ENCODE data around the gene CCDC32.
A peak's percentile ranks its signal among the peaks of the same experiment; 100 is the strongest.

The CCDC32 gene

GRCh38 chr15:40591389-40591788 lies 26.5 kb upstream of the CCDC32 start:
- H3K79me1 ChIP-seq (ENCODE audit: low read length) = peaks cover 3% of the 10 kb centered on the region
- no peaks in the 10 kb centered on the region for H3K4me1 ChIP-seq (ENCODE audit: control insufficient read depth in 1 of 2, insufficient read depth in 2 of 2, low read length in 2 of 2)
- WGBS (ENCODE audit: extremely low coverage, insufficient coverage, insufficient read length) = no CpG with 5 or more reads among the region's 8 CpGs
- H3K18ac ChIP-seq (ENCODE audit: low read length) = no peak overlapping the region
- no peak overlapping the region for H3K27ac ChIP-seq (ENCODE audit: low read depth, low read length)
- no peaks in the 10 kb centered on the region for H3K9me3 ChIP-seq (ENCODE audit: insufficient read depth, low read depth, low read length)
- DNase-seq = no peak
- no peak overlapping the region for H2BK120ac ChIP-seq (ENCODE audit: insufficient read depth, low read length, poor library complexity)
- no peak overlapping the region for H3K23ac ChIP-seq (ENCODE audit: low read length)
- H2AFZ ChIP-seq (ENCODE audit: insufficient read depth, low read length, poor library complexity) = no peak overlapping the region
- no peak overlapping the region for H2BK5ac ChIP-seq (ENCODE audit: low read depth, low read length, poor library complexity)
- peaks cover 5% of the 10 kb centered on the region for H3K79me2 ChIP-seq (ENCODE audit: control insufficient read depth, insufficient read depth, low read length, poor library complexity)
- no peak overlapping the region for H2AK5ac ChIP-seq (ENCODE audit: low read length)
- H4K91ac ChIP-seq (ENCODE audit: low read depth, low read length) = no peak overlapping the region
- no peak overlapping the region for H3K14ac ChIP-seq (ENCODE audit: low read length)
- no peak overlapping the region for H3K4me3 ChIP-seq (ENCODE audit: low read depth, low read length)
- H4K12ac ChIP-seq (ENCODE audit: low read depth, low read length) = no peak overlapping the region
- H3K4ac ChIP-seq (ENCODE audit: low read depth, low read length) = no peak overlapping the region
- no peak overlapping the region for H3K4me2 ChIP-seq (ENCODE audit: low read length)
- no peak overlapping the region for H4K8ac ChIP-seq (ENCODE audit: low read depth, low read length)
- H3K27me3 ChIP-seq (ENCODE audit: insufficient read depth, low read length) = no peaks in the 10 kb centered on the region
- no peak overlapping the region for H2BK12ac ChIP-seq (ENCODE audit: low read length)
- H3K9ac ChIP-seq (ENCODE audit: low read length) = no peak overlapping the region
- H3K36me3 ChIP-seq (ENCODE audit: control insufficient read depth in 1 of 2, insufficient read depth in 2 of 2, low read length in 2 of 2) = no peaks in the 10 kb centered on the region

GRCh38 chr15:40590667-40591050 lies 25.8 kb upstream of the CCDC32 start:
- H3K9ac ChIP-seq (ENCODE audit: low read length) = no peak overlapping the region
- H3K79me2 ChIP-seq (ENCODE audit: control insufficient read depth, insufficient read depth, low read length, poor library complexity) = peaks cover 5% of the 10 kb centered on the region
- H2BK5ac ChIP-seq (ENCODE audit: low read depth, low read length, poor library complexity) = no peak overlapping the region
- no peak overlapping the region for H3K18ac ChIP-seq (ENCODE audit: low read length)
- H4K8ac ChIP-seq (ENCODE audit: low read depth, low read length) = no peak overlapping the region
- no peak overlapping the region for H3K23ac ChIP-seq (ENCODE audit: low read length)
- no peak overlapping the region for H3K4me2 ChIP-seq (ENCODE audit: low read length)
- DNase-seq = peak in 1 of 2 donors; percentile 39
- WGBS (ENCODE audit: extremely low coverage, insufficient coverage, insufficient read length) = no CpG with 5 or more reads among the region's 12 CpGs
- no peak overlapping the region for H4K12ac ChIP-seq (ENCODE audit: low read depth, low read length)
- H3K9me3 ChIP-seq (ENCODE audit: insufficient read depth, low read depth, low read length) = no peaks in the 10 kb centered on the region
- H3K4me1 ChIP-seq (ENCODE audit: control insufficient read depth in 1 of 2, insufficient read depth in 2 of 2, low read length in 2 of 2) = no peaks in the 10 kb centered on the region
- H3K27me3 ChIP-seq (ENCODE audit: insufficient read depth, low read length) = no peaks in the 10 kb centered on the region
- peaks cover 3% of the 10 kb centered on the region for H3K79me1 ChIP-seq (ENCODE audit: low read length)
- no peak overlapping the region for H3K14ac ChIP-seq (ENCODE audit: low read length)
- H3K4me3 ChIP-seq (ENCODE audit: low read depth, low read length) = no peak overlapping the region
- H4K91ac ChIP-seq (ENCODE audit: low read depth, low read length) = no peak overlapping the region
- H2BK120ac ChIP-seq (ENCODE audit: insufficient read depth, low read length, poor library complexity) = no peak overlapping the region
- no peak overlapping the region for H3K4ac ChIP-seq (ENCODE audit: low read depth, low read length)
- no peak overlapping the region for H2AFZ ChIP-seq (ENCODE audit: insufficient read depth, low read length, poor library complexity)
- H3K27ac ChIP-seq (ENCODE audit: low read depth, low read length) = no peak overlapping the region
- no peak overlapping the region for H2BK12ac ChIP-seq (ENCODE audit: low read length)
- no peak overlapping the region for H2AK5ac ChIP-seq (ENCODE audit: low read length)
- H3K36me3 ChIP-seq (ENCODE audit: control insufficient read depth in 1 of 2, insufficient read depth in 2 of 2, low read length in 2 of 2) = no peaks in the 10 kb centered on the region

DNA sequence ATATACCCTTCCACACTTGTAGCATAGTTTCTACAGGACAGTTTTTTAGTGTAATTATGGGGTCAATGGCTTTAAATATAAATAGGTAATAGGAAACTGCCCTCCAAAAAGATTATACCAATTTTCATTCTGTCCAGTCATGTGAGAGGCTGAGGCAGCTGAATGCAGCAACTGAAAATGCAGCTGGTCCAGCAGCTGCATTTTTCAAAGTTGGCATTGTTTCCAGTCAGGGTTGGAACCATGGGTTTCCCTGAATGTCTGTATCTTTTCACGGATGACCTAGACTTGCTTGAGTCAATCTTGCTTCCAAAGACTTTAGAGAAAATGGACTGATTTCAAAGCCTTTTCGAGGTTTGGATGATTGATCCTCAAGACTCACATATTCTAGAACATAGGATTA lies 19.3 kb upstream of the CCDC32 start:
- no peak overlapping the region for H3K14ac ChIP-seq (ENCODE audit: low read length)
- no peak overlapping the region for H4K12ac ChIP-seq (ENCODE audit: low read depth, low read length)
- H3K23ac ChIP-seq (ENCODE audit: low read length) = no peak overlapping the region
- H3K9ac ChIP-seq (ENCODE audit: low read length) = no peak overlapping the region
- H3K79me2 ChIP-seq (ENCODE audit: control insufficient read depth, insufficient read depth, low read length, poor library complexity) = no peaks in the 10 kb centered on the region
- H2BK5ac ChIP-seq (ENCODE audit: low read depth, low read length, poor library complexity) = no peak overlapping the region
- WGBS (ENCODE audit: extremely low coverage, insufficient coverage, insufficient read length) = no CpG with 5 or more reads among the region's 2 CpGs
- no peaks in the 10 kb centered on the region for H3K4me1 ChIP-seq (ENCODE audit: control insufficient read depth in 1 of 2, insufficient read depth in 2 of 2, low read length in 2 of 2)
- H3K4me3 ChIP-seq (ENCODE audit: low read depth, low read length) = no peak overlapping the region
- no peak overlapping the region for H3K27ac ChIP-seq (ENCODE audit: low read depth, low read length)
- H3K79me1 ChIP-seq (ENCODE audit: low read length) = no peaks in the 10 kb centered on the region
- DNase-seq = peak in 1 of 2 donors; percentile 35
- no peak overlapping the region for H2AFZ ChIP-seq (ENCODE audit: insufficient read depth, low read length, poor library complexity)
- no peak overlapping the region for H4K8ac ChIP-seq (ENCODE audit: low read depth, low read length)
- no peak overlapping the region for H3K18ac ChIP-seq (ENCODE audit: low read length)
- H3K4ac ChIP-seq (ENCODE audit: low read depth, low read length) = no peak overlapping the region
- H2BK120ac ChIP-seq (ENCODE audit: insufficient read depth, low read length, poor library complexity) = no peak overlapping the region
- H3K4me2 ChIP-seq (ENCODE audit: low read length) = no peak overlapping the region
- H2BK12ac ChIP-seq (ENCODE audit: low read length) = no peak overlapping the region
- H4K91ac ChIP-seq (ENCODE audit: low read depth, low read length) = no peak overlapping the region
- H3K9me3 ChIP-seq (ENCODE audit: insufficient read depth, low read depth, low read length) = no peaks in the 10 kb centered on the region
- no peak overlapping the region for H2AK5ac ChIP-seq (ENCODE audit: low read length)
- H3K36me3 ChIP-seq (ENCODE audit: control insufficient read depth in 1 of 2, insufficient read depth in 2 of 2, low read length in 2 of 2) = no peaks in the 10 kb centered on the region
- H3K27me3 ChIP-seq (ENCODE audit: insufficient read depth, low read length) = no peaks in the 10 kb centered on the region

GRCh38 chr15:40582726-40583246 lies 17.9 kb upstream of the CCDC32 start:
- Histone ChIP-seq H3K18ac (ENCODE audit: low read length) (no peak overlapping the region), H4K8ac (ENCODE audit: low read depth, low read length) (no peak overlapping the region), H3K79me1 (ENCODE audit: low read length) (no peaks in the 10 kb centered on the region), H2AK5ac (ENCODE audit: low read length) (no peak overlapping the region), H2BK5ac (ENCODE audit: low read depth, low read length, poor library complexity) (no peak overlapping the region), H3K27ac (ENCODE audit: low read depth, low read length) (no peak overlapping the region), H3K9ac (ENCODE audit: low read length) (no peak overlapping the region), H3K36me3 (ENCODE audit: control insufficient read depth in 1 of 2, insufficient read depth in 2 of 2, low read length in 2 of 2) (no peaks in the 10 kb centered on the region), H3K23ac (ENCODE audit: low read length) (no peak overlapping the region), H4K12ac (ENCODE audit: low read depth, low read length) (no peak overlapping the region), H2AFZ (ENCODE audit: insufficient read depth, low read length, poor library complexity) (no peak overlapping the region), H3K4me1 (ENCODE audit: control insufficient read depth in 1 of 2, insufficient read depth in 2 of 2, low read length in 2 of 2) (no peaks in the 10 kb centered on the region), H3K79me2 (ENCODE audit: control insufficient read depth, insufficient read depth, low read length, poor library complexity) (no peaks in the 10 kb centered on the region), H3K14ac (ENCODE audit: low read length) (no peak overlapping the region), H3K9me3 (ENCODE audit: insufficient read depth, low read depth, low read length) (no peaks in the 10 kb centered on the region), H3K27me3 (ENCODE audit: insufficient read depth, low read length) (no peaks in the 10 kb centered on the region), H2BK120ac (ENCODE audit: insufficient read depth, low read length, poor library complexity) (no peak overlapping the region), H3K4me3 (ENCODE audit: low read depth, low read length) (no peak overlapping the region), H3K4ac (ENCODE audit: low read depth, low read length) (no peak overlapping the region), H4K91ac (ENCODE audit: low read depth, low read length) (no peak overlapping the region), H3K4me2 (ENCODE audit: low read length) (no peak overlapping the region), H2BK12ac (ENCODE audit: low read length) (no peak overlapping the region)
- peak in 1 of 2 donors; percentile 60 for DNase-seq
- no CpG with 5 or more reads among the region's 8 CpGs for WGBS (ENCODE audit: extremely low coverage, insufficient coverage, insufficient read length)

Measured in trophoblast cell (in vitro differentiated cells and primary cell).